Aorta (tissue), 5 donors: ENCODE data around the gene DOCK6. TPM values are rescaled to one million over a fixed set of nuclear protein-coding genes. Genes with fewer than 3 reads are reported as not detected.

Experiments used
- ATAC-seq: fragments of 200-7000 bp; cut with Tn5 transposase; one replicate; pipeline ENCODE4 v1.9.1; 2022; ENCODE audit warnings: moderate library complexity; ENCODE audit not compliant: low FRiP score
- DNase-seq, 2 donors: peaks; one replicate each; pipeline ENCODE4 v3.0.0-alpha.2; 2020
- H3K27ac ChIP-seq, 2 donors: one replicate each; pipeline ENCODE4 v1.5.1; 2013; ENCODE audit warnings: low read length in 2 of 2, mild to moderate bottlenecking in 2 of 2, moderate library complexity in 2 of 2, control low read depth in 1 of 2, inconsistent platforms in 1 of 2, low read depth in 1 of 2
- H3K27me3 ChIP-seq, 2 donors: one replicate each; pipeline ENCODE4 v1.6.1; 2013; ENCODE audit warnings: control low read depth in 1 of 2, low read length in 1 of 2, mild to moderate bottlenecking in 1 of 2, moderate library complexity in 1 of 2; ENCODE audit not compliant: insufficient read depth in 2 of 2, control insufficient read depth in 1 of 2
- H3K36me3 ChIP-seq, 2 donors: one replicate each; pipeline ENCODE4 v1.6.1; 2013; ENCODE audit warnings: control low read depth in 1 of 2, low read length in 1 of 2, mild to moderate bottlenecking in 1 of 2; ENCODE audit not compliant: insufficient read depth in 2 of 2, control insufficient read depth in 1 of 2
- H3K4me1 ChIP-seq, 2 donors: one replicate each; pipeline ENCODE4 v1.6.1; 2013; ENCODE audit warnings: low read length in 2 of 2, control low read depth in 1 of 2, mild to moderate bottlenecking in 1 of 2, moderate library complexity in 1 of 2; ENCODE audit not compliant: insufficient read depth in 2 of 2, control insufficient read depth in 1 of 2
- H3K4me3 ChIP-seq, 2 donors: one replicate each; pipeline ENCODE4 v1.5.1; 2013; ENCODE audit warnings: low read length in 2 of 2, control low read depth in 1 of 2, mild to moderate bottlenecking in 1 of 2
- H3K9me3 ChIP-seq: one replicate; pipeline ENCODE4 v1.6.1; 2013; ENCODE audit warnings: mild to moderate bottlenecking, low read length; ENCODE audit not compliant: control insufficient read depth
- WGBS, 2 donors: extraction: QIAGEN DNeasy Blood & Tissue Kit; methylation state at CpG; one replicate each; pipeline ENCODE4 v1.1.7; 2013; 5-methylcytosine and 5-hydroxymethylcytosine counted together
- intact Hi-C, 2 donors: fragments of 100-400 bp; cut with DNase I; formaldehyde crosslinking; loops; one replicate each; pipeline versions ENCODE4 v1.14.2 to v1.15.0; 2022
- polyA plus RNA-seq, 2 donors: library from polyadenylated mRNA; stranded (reverse); fragments of 200-250 nt; gene quantifications; one replicate each; pipeline ENCODE4 v1.2.3, GENCODE V29; 2013
- total RNA-seq, 2 donors: library from RNA; stranded (reverse); fragmentation: NEBNext Ultra II Directional; extraction: Animal tissue kit (Norgen Biotek cat#: 25700); gene quantifications; one replicate each; pipeline ENCODE4 v1.2.1, GENCODE V29; 2021
- donor health status: healthy with polysubstance abuse.
- donor health status: Bipolar disorder and iron deficiency.
- donor health status: DM: no; HTN: no; CAD: no.
- donor health status: DM: no; HTN: no; CAD: no.
- donor health status: DM: yes; HTN: yes; CAD: no.

Gene DOCK6
- total and polyA plus RNA-seq, 4 donors = 12.8 to 109 (median 72.5) TPM

GRCh38 chr19:11243798-11244169 is 18.5 kb downstream of the DOCK6 start:
- H3K4me1 ChIP-seq = no peaks in the 10 kb centered on the region
- no peaks in the 10 kb centered on the region for H3K9me3 ChIP-seq
- ATAC-seq (no peak), DNase-seq (no peak)
- no peaks in the 10 kb centered on the region for H3K27me3 ChIP-seq
- WGBS, 2 donors = 95 to 97% methylated on average over 7 of the region's 7 CpGs
- intact Hi-C loops = loop anchor here in 1 of 2 donors (2.0 kb wide), 1 partner anchor 203 kb away; no protein-coding TSS in a partner anchor
- H3K36me3 ChIP-seq = no peaks in the 10 kb centered on the region
- H3K27ac ChIP-seq = no peak overlapping the region
- H3K4me3 ChIP-seq = no peak overlapping the region

GRCh38 chr19:11242864-11243797 is 19.2 kb downstream of the DOCK6 start:
- Histone ChIP-seq H3K36me3 (no peaks in the 10 kb centered on the region), H3K4me3 (no peak overlapping the region), H3K27ac (no peak overlapping the region), H3K9me3 (no peaks in the 10 kb centered on the region), H3K4me1 (no peaks in the 10 kb centered on the region), H3K27me3 (no peaks in the 10 kb centered on the region)
- peak; percentile 96 to 98 for DNase-seq
- intact Hi-C loops = loop anchor here in 1 of 2 donors (2.0 kb wide), 1 partner anchor 204 kb away; no protein-coding TSS in a partner anchor
- peak; percentile 94 for ATAC-seq
- WGBS, 2 donors = 53 to 55% methylated on average over 44 to 48 of the region's 48 CpGs

DNA sequence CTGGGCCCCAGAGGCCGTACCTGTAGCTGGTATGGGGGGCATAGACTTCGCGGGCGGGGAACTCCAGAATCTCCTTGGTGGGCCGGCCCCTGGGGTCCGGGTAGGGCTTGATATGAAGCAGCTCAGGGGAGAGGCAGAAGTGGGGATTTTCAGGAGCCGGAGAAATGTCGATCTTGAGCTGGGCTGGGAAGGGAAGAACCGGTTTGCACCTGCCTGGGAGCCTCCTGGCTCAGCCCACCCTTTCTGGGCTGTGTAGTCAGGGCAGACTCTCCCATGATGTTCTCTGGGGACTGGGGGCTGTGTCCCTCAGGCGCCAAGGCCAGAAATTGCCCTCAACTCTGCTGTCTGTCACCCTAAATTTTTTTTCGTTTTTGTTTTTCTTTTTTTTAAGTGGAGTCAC is 20.3 kb downstream of the DOCK6 start:
- no peaks in the 10 kb centered on the region for H3K9me3 ChIP-seq
- H3K4me3 ChIP-seq = no peak overlapping the region
- no peaks in the 10 kb centered on the region for H3K4me1 ChIP-seq
- intact Hi-C loops = loop anchor here in 1 of 2 donors (2.0 kb wide), 1 partner anchor 205 kb away; no protein-coding TSS in a partner anchor
- H3K36me3 ChIP-seq = no peaks in the 10 kb centered on the region
- H3K27me3 ChIP-seq = no peaks in the 10 kb centered on the region
- WGBS, 2 donors = 91 to 92% methylated on average over 11 of the region's 11 CpGs
- no peak for ATAC-seq
- no peak for DNase-seq
- H3K27ac ChIP-seq = no peak overlapping the region

DNA sequence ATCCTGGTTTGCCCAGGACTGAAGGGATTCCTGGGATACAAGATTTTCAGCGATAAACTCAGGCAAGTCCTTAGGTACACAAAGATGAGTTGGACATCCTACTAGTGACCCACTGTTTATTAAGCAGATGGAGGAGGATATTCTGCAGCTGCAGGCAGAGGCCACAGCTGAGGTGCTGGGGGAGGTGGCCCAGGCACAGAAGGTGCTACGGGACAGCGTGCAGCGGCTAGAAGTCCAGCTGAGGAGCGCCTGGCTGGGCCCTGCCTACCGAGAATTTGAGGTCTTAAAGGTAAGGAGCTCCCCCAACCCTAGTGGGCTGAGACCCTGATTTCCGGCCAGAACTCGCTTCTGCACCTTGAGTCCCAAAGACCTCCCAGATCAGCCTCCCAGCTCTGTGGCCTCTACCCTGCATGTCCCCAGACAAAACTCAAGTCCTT is 22.3 kb downstream of the DOCK6 start:
- DNase-seq (no peak), ATAC-seq (no peak)
- intact Hi-C loops = no loop called here
- no peak overlapping the region for H3K4me3 ChIP-seq
- 97 to 98% methylated on average over 8 of the region's 8 CpGs for WGBS, 2 donors
- H3K9me3 ChIP-seq = no peaks in the 10 kb centered on the region
- no peak overlapping the region for H3K27ac ChIP-seq
- no peaks in the 10 kb centered on the region for H3K36me3 ChIP-seq
- no peaks in the 10 kb centered on the region for H3K4me1 ChIP-seq
- H3K27me3 ChIP-seq = no peaks in the 10 kb centered on the region

GRCh38 chr19:11239377-11240000 is 22.8 kb downstream of the DOCK6 start, which contains the start of gene ANGPTL8:
Gene ANGPTL8, plus strand, starts transcription at chr19:11239619. Its CDS starts 19 bp downstream, at chr19:11239638.
- H3K9me3 ChIP-seq = no peaks in the 10 kb centered on the region
- H3K4me1 ChIP-seq = no peaks in the 10 kb centered on the region
- H3K36me3 ChIP-seq = no peaks in the 10 kb centered on the region
- no peak for DNase-seq
- no peak for ATAC-seq
- no peaks in the 10 kb centered on the region for H3K27me3 ChIP-seq
- no peak within 1 kb of the TSS for H3K4me3 ChIP-seq
- no peak within 1 kb of the TSS for H3K27ac ChIP-seq
- intact Hi-C loops = no loop called here
- WGBS, 2 donors = 95 to 96% methylated on average over 23 of the region's 23 CpGs

DNA sequence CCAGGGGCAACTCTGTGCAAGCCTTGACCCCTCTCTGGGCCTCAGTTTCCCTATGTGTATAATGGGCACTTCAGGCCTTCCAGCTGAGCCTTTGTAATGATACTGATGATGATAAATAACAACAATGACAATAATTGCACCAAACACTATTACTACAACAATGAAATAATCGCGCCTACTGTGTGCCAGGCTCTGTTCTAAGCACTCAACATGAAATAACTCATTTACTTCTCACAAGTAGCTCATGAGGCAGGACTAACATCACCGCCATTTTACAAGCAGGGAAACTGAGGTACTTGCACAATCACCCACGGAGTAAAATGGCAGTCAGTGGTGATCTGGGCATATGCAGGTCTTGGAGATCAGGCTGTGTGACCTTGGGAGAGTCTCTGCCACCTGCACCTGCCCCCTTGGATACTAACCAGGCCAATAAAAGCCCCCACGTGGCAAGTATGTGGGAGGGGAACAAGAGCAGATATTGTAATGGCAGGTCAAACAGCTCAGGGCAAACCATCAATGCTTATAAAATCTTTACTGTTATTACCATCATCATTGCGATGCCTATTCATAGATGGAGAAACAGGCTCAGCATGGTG is 23.4 kb downstream of the DOCK6 start:
- Histone ChIP-seq H3K36me3 (no peaks in the 10 kb centered on the region), H3K4me1 (no peaks in the 10 kb centered on the region), H3K9me3 (no peaks in the 10 kb centered on the region), H3K4me3 (no peak overlapping the region), H3K27me3 (no peaks in the 10 kb centered on the region), H3K27ac (no peak overlapping the region)
- intact Hi-C loops = no loop called here
- WGBS, 2 donors = 94 to 96% methylated on average over 6 of the region's 6 CpGs
- DNase-seq = no peak
- no peak for ATAC-seq

GRCh38 chr19:11238041-11238440 is 24.3 kb downstream of the DOCK6 start:
- Histone ChIP-seq H3K4me3 (no peak overlapping the region), H3K9me3 (no peaks in the 10 kb centered on the region), H3K27ac (no peak overlapping the region), H3K27me3 (no peaks in the 10 kb centered on the region), H3K36me3 (no peaks in the 10 kb centered on the region), H3K4me1 (no peaks in the 10 kb centered on the region)
- no peak for DNase-seq
- intact Hi-C loops = no loop called here
- ATAC-seq = no peak
- 88 to 91% methylated on average over 11 of the region's 11 CpGs for WGBS, 2 donors

GRCh38 chr19:11237321-11237720 is 25.0 kb downstream of the DOCK6 start:
- H3K9me3 ChIP-seq = no peaks in the 10 kb centered on the region
- H3K27ac ChIP-seq = no peak overlapping the region
- no peaks in the 10 kb centered on the region for H3K4me1 ChIP-seq
- H3K27me3 ChIP-seq = no peaks in the 10 kb centered on the region
- H3K4me3 ChIP-seq = no peak overlapping the region
- DNase-seq (no peak), ATAC-seq (no peak)
- 85 to 87% methylated on average over 15 of the region's 15 CpGs for whole genome bisulfite sequencing, 2 donors
- peaks cover 0 to 3% of the 10 kb centered on the region in 2 donors for H3K36me3 ChIP-seq
- intact Hi-C loops = no loop called here
